Measurements from ENCODE around the gene AEBP2.

AEBP2 gene

GRCh38 chr12:19553175-19553574 is 113.9 kb downstream of the AEBP2 start:
- no peak for DNase-seq (ENCODE audit: low spot score)

- DNase-seq (ENCODE audit: low spot score), result no peak
Observed at GRCh38 chr12:19561411-19561961, 122.2 kb downstream of the AEBP2 start.

Measured in kidney capillary endothelial cell (primary cell).